Adipose tissue (tissue), 3 donors: ENCODE measurements around the gene COL23A1. TPM values are rescaled to one million over a fixed set of nuclear protein-coding genes. Genes with fewer than 3 reads are reported as not detected.

Source experiments
- H3K27ac ChIP-seq: one replicate; pipeline ENCODE4 v1.5.1; 2013; ENCODE audit warnings: low read depth, low read length
- WGBS, 3 donors: extraction: QIAGEN DNeasy Blood & Tissue Kit; methylation state at CpG; one replicate each; pipeline ENCODE4 v1.1.7; 2013; 5-methylcytosine and 5-hydroxymethylcytosine counted together
- polyA plus RNA-seq, 3 donors: library from polyadenylated mRNA; stranded (reverse); fragments of 200-250 nt; gene quantifications; one replicate each; pipeline ENCODE4 v1.2.3, GENCODE V29; 2013
- donor health status: healthy with polysubstance abuse.
- donor health status: Bipolar disorder and iron deficiency.
- donor health status: healthy.

The COL23A1 gene
- polyA plus RNA-seq, 3 donors, result 0.07 to 0.85 (median 0.45) TPM

GRCh38 chr5:178522361-178522760, 67.8 kb downstream of the COL23A1 start:
- WGBS, 3 donors, result 89 to 91% (median 90%) methylated on average over 14 of the region's 14 CpGs
- no peak overlapping the region for H3K27ac ChIP-seq

DNA sequence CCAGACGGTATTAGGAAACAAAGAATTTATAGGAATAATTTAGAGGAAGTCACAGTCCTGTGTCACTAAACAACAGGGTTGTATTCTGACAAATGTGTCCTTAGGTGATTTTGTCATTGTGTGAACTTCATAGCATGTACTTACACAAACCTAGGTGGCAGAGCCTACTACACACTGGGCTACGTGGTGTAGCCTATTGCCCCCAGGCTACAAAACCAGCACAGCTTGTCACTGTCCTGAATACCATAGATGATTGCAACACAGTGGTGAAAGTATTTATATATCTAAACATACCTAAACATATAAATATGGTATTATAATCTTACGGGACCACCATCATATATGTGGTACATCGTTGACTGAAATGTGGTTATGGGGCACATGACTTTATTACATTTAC, 69.3 kb downstream of the COL23A1 start:
- 84 to 87% (median 87%) methylated on average over 4 of the region's 4 CpGs for WGBS, 3 donors
- no peak overlapping the region for H3K27ac ChIP-seq

- no peak overlapping the region for H3K27ac ChIP-seq
- WGBS, 3 donors, result 94 to 100% (median 96%) methylated on average over 2 of the region's 2 CpGs
Observed at GRCh38 chr5:178519804-178520203, 70.4 kb downstream of the COL23A1 start.

GRCh38 chr5:178519155-178519554, 71.0 kb downstream of the COL23A1 start:
- no peak overlapping the region for H3K27ac ChIP-seq
- WGBS, 3 donors, result 89 to 95% (median 95%) methylated on average over 6 of the region's 6 CpGs

DNA sequence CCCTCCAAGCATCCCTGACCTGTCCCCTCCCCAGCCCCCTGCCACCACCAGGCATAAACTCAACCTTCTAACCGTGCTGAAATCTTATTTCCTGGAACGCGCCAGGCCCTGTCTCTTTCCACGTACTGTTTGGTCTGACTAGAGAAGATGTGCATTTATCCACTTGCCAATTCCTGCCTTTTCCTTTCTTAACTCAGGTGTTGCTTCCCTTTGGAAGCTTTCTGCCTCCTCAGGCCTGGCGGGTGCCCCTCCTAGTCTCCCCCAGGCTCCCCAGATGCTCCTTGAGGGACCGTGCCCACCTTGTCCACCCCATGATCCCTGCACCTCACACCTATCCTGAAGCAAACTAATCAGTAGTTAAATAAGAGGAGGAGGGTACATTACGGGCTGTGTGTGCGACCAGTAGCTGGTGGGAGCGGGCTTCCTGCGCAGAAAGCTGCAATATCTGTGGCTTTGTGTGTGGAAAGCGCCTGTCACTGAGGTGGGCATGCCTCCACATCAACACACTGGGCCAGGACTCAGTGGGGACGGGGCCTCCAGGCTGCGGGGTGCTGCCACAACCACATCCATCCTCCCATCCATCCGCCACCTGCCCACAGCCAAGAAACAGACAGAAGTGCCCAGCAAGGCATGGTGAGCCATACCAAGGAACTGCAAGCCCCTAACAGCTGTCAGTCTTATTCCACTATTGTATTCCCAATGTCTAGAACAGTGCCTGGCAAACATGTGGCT, 73.5 kb downstream of the COL23A1 start:
- WGBS, 3 donors, result 60 to 74% (median 67%) methylated on average over 14 of the region's 14 CpGs
- H3K27ac ChIP-seq, result no peak overlapping the region

DNA sequence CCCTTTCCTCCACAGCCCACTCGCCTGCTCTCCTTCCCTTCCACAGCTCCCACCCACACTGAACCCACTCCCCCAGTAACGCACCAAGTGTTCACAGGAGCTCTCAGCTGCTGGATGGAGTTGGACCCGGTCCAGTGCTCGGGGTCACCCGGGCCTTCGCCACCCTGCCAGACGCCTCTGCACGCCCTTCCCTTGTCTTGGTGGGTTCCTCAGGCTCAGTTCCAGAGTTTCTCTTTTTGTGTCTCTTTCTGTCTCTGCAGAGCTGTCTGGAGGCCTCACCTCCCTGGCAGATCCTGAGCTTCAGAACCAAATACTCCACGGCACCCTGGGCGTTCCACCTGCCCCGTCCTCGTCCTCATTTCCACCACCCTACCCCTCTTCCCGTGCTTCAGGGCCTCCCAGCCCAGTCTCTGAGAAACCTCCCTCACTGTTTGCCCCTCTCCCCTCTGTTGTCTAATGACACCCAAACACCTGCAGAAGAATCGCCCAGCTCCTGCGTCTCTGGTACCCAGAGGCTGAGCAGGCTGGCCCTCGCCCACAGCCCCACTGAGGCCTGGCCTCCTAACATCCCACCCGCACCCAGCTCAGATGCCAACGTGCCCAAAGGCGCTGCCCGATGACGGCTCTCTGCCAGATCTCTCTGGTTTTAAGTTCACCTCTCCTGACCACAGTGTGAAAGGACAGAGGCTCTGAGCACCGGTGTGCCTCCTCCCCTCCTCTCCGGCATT, 74.3 kb downstream of the COL23A1 start:
- 77 to 82% (median 79%) methylated on average over 23 of the region's 23 CpGs for WGBS, 3 donors

GRCh38 chr5:178514851-178515418, 75.3 kb downstream of the COL23A1 start:
- H3K27ac ChIP-seq, result no peak overlapping the region
- 81 to 86% (median 86%) methylated on average over 6 of the region's 6 CpGs for WGBS, 3 donors

More for the DNA sequence above, 74.3 kb downstream of the COL23A1 start:
- H3K27ac ChIP-seq, result no peak overlapping the region

DNA sequence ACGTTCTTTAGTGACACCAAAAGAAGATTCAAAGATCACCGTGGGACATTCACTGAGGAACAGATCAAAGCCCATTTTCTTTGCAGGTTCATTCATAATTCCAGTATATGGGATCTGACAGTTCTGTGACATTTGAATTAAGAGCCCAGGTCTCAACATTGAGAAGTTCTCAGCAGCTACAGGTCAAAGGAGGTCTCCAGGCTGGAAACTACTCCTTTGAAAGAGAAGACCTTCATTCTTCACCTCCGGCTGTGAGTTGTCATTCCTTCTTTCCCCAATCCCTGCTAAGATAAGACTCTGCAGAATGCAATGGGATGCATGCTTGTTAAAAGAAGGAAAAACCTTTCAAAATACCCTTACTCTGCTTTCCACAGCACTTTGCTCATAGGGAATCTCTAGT, 79.0 kb downstream of the COL23A1 start:
- WGBS, 3 donors, result 62 to 75% (median 65%) methylated on average over 3 of the region's 3 CpGs
- no peak overlapping the region for H3K27ac ChIP-seq

DNA sequence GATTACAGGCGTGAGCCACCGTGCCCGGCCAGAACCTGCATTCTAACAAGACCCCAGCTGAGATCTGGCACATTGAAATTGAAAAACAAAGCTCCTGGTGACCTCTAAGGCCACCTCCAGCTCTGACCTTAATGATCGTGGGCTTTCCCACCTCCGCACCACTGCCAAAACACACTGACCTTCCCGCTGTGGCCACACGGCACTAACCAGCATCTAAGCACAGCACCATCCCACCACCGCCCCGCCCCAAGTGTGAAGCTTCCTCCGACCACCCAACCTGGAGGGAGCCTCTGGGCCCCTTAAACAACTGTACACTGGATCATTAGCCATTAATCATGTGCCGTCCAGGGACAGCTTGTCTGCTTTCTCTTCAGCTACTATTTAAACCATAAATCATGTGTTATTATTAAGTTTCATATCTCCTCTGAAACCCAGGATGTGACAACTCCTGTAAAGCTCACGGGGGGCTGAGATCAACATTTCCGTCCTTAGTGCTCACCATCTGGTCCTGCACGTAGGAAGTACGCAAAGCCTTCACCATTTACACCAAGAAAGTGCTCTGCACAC, 80.6 kb downstream of the COL23A1 start:
- WGBS, 3 donors, result 79 to 85% (median 80%) methylated on average over 15 of the region's 15 CpGs
- no peak overlapping the region for H3K27ac ChIP-seq

DNA sequence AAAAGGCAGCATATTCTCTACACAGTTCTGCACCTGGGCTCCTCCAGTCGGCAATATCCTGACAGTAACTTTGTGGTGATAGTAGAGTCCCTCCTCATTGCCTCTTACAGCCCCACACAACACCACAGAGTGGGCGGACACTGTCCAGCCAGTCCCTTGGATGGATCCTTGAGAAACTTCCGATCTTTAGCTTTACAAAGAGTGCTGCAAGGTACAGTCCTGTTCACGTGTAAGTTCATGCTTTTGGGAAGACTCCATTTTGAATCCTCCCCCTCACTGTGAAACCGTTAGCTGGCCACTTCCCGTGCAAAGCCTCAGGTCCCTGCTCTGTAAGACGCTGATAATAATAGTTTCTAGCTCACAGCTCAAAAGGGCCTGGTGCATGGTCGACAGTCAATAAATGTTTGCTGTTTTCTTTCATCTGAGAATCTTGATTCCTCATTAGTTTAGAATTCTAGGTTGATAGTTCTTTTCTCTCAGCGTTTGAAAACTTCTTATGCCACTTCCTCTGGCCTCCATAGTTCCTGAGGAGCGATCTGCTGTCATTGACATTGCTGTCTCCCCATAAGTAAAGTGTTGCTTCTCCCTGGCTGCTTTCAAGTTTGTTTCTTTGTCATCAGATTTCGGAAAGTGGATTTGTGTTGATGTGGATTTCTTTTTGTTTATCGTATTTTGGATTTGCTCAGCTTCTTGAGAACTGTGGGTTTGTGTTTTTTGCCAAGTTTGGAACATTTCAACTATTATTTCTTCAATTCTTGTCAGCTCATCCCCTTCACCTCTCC, 82.9 kb downstream of the COL23A1 start:
- 82 to 85% (median 84%) methylated on average over 12 of the region's 12 CpGs for WGBS, 3 donors
- no peak overlapping the region for H3K27ac ChIP-seq

DNA sequence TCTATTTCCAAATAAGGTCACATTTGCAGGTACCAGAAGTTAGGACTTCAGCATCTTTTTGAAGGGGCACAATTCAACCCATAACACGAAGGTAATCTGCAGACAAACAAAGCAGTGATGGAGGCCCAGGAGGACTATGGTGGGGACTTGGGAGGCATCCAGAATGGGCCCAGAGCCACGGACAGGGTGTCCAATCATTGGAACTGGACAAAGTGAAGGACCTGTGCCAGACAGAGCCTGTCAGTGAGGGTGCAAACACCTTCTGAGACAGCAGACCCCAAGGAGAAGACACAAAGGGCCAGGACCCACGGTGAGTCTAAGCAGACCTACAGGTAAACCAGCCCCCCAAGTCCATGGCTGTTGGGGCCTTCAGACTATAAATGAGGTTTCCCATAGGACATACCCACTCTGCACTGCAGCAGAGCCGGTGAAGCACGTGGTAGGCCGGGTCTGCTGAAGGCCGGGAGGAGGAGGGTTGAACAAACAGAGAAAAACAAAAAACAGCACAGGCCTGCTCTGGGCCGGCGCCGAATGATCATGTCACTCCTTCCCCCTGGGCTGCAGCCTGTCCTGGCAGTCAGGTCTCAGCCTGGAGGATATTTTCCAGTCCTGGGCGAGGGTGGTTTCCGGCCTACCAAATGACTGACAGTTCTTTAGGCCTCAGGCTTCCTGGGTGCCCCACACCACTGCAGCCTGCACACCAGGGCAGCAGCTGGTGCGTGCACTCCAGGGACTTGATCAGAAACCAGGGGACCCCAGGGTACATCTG, 84.4 kb downstream of the COL23A1 start:
- 70 to 90% (median 88%) methylated on average over 13 of the region's 13 CpGs for WGBS, 3 donors
- no peak overlapping the region for H3K27ac ChIP-seq

DNA sequence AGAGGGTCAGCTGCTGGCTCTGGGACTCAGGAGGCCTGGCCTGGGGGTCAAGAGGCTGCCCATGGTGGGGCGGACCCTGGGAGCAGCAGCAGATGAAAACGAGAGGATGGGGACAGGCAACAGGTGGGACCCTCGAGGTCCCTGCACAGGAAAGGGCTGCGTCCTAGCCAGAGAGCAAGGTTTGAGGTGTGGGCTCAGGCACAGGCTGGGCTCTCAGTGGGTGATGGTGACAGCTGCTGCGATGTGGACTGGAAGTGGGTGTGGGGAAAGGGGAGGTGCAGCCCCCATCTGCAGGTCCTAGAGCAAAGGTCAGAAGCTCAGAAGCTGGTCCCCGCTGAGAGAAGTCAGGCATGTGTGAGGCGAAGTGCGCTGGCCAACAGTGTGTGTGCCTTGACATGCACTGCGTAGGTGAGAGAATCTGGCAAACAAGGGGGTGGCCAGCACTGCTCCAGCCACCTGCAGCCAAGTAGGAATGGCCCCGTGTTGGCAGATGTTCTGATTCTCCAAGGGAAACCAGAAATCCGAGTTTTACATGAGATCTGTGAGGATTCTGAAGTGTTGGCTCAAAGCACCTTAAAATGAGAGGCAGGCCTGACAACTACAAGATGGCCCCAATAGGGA, 85.7 kb downstream of the COL23A1 start:
- no peak overlapping the region for H3K27ac ChIP-seq
- WGBS, 3 donors, result 62 to 80% (median 79%) methylated on average over 11 of the region's 11 CpGs

DNA sequence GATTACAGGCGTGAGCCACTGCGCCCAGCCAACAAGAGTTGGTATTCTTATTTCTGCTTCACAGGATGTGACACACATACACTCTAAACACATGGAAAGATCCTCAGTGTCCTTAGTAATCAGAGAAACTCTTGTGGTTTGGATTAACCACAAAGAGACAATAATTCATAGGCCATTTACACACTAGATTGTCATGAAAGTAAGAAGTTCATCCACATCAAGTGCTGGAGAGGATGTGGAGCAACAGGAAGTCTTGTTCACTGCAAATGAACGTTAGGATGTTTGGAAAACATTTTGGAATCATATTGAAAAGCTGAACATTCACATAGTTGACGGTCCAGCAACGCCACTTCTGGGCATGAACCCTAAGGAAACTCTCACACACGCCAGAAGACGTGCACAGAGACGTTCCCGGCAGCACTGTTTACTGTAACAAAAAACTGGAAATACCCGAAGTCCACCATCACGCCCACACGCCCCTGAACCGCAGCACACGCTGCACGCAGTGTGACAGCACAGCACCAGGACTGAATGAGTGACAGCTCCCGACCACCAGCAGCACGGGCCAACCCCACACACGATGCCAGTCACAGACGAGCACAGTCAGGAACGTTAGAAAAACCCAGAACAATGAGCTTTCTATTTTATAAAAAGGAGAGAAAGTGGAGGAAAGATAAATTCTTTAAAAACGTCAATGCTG, 87.6 kb downstream of the COL23A1 start:
- H3K27ac ChIP-seq, result no peak overlapping the region
- 82 to 87% (median 85%) methylated on average over 21 of the region's 21 CpGs for WGBS, 3 donors

GRCh38 chr5:178499352-178499751, 90.8 kb downstream of the COL23A1 start:
- no peak overlapping the region for H3K27ac ChIP-seq
- 53 to 86% (median 80%) methylated on average over 6 of the region's 6 CpGs for WGBS, 3 donors

GRCh38 chr5:178496642-178497041, 93.6 kb downstream of the COL23A1 start:
- H3K27ac ChIP-seq, result no peak overlapping the region

GRCh38 chr5:178496214-178496613, 94.0 kb downstream of the COL23A1 start:
- no peak overlapping the region for H3K27ac ChIP-seq
- 82 to 91% (median 87%) methylated on average over 5 of the region's 5 CpGs for WGBS, 3 donors

More at GRCh38 chr5:178496642-178497041, 93.6 kb downstream of the COL23A1 start:
- 57 to 79% (median 62%) methylated on average over 1 of the region's 1 CpG for WGBS, 3 donors

DNA sequence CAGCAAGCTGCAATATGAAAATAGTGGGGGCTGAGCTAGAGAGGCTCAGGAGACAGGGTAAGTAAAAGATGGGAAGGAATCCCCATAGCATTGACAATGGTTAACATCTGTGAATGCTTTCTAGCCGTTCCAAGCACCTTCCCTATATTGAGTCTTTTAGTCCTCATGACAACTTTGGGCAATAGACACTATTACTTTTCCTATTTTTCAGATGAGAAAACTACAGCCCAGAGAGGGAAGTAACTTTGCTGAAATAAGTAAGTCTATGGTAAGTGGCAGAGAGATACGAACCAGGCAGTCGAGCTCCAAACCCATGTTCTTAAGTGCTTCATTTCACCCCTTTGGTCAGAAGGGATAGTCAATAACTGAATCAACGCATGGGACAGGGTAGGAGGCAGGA, 94.5 kb downstream of the COL23A1 start:
- no peak overlapping the region for H3K27ac ChIP-seq
- WGBS, 3 donors, result 70 to 83% (median 73%) methylated on average over 4 of the region's 4 CpGs
